ENCODE measurements around the gene FIG4.
A peak's percentile ranks its signal among the peaks of the same experiment; 100 is the strongest.
"Not testable (repeated sequence)": the region's sequence is repeated elsewhere in the genome, so short reads cannot be mapped to it uniquely, and the experiment has no call there.

FIG4 gene

DNA sequence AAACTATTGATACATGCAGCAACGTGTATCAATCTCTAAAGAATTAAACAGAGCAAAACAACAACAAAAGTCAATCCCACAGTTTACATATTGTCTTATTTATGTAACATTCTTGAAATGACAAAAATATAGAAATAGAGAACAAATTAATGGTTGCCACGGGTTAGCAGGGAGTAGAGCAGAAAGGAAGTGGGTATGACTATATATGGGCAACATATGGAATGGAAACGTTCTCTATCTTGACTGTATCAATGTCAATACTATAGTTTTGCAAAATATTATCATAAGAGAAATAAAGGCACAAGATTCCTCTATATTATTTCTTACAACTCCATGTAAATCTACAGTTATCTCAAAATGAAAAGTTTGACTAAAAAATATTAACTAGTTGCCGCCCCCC, 12.9 kb upstream of the FIG4 start:
- Histone ChIP-seq H3K27me3 (ENCODE audit: insufficient read depth, low read length, poor library complexity) (no peaks in the 10 kb centered on the region), H2AK5ac (ENCODE audit: low read length) (no peak overlapping the region), H2BK120ac (ENCODE audit: low read depth, low read length) (no peak overlapping the region), H3K23ac (ENCODE audit: low read length) (no peak overlapping the region), H3K9ac (ENCODE audit: low read length) (no peak overlapping the region), H3K4me1 (ENCODE audit: control insufficient read depth, low read depth, low read length) (no peaks in the 10 kb centered on the region), H4K5ac (ENCODE audit: low read length) (no peak overlapping the region), H3K79me1 (ENCODE audit: low read length) (no peaks in the 10 kb centered on the region), H4K8ac (ENCODE audit: low read depth, low read length) (no peak overlapping the region), H3K4ac (ENCODE audit: low read depth, low read length) (no peak overlapping the region), H3K56ac (ENCODE audit: low read length) (no peak overlapping the region), H2BK15ac (replicated peaks; ENCODE audit: low read depth) (no peak overlapping the region), H3K27ac (ENCODE audit: low read depth, low read length) (no peak overlapping the region), H3K79me2 (ENCODE audit: control insufficient read depth, insufficient read depth, low read length) (no peaks in the 10 kb centered on the region), H3K18ac (ENCODE audit: low read length) (peak overlapping the region; percentile 9), H3K36me3 (ENCODE audit: control insufficient read depth, insufficient read depth, low read length) (no peaks in the 10 kb centered on the region), H3K4me3 (ENCODE audit: low read length) (no peak overlapping the region), H2BK5ac (ENCODE audit: low read length) (no peak overlapping the region), H3K4me2 (ENCODE audit: low read length) (no peak overlapping the region)
- no peak for DNase-seq
- WGBS (ENCODE audit: extremely low coverage, insufficient coverage, low lambda C conversion rate), result no CpG with 5 or more reads among the region's 4 CpGs

DNA sequence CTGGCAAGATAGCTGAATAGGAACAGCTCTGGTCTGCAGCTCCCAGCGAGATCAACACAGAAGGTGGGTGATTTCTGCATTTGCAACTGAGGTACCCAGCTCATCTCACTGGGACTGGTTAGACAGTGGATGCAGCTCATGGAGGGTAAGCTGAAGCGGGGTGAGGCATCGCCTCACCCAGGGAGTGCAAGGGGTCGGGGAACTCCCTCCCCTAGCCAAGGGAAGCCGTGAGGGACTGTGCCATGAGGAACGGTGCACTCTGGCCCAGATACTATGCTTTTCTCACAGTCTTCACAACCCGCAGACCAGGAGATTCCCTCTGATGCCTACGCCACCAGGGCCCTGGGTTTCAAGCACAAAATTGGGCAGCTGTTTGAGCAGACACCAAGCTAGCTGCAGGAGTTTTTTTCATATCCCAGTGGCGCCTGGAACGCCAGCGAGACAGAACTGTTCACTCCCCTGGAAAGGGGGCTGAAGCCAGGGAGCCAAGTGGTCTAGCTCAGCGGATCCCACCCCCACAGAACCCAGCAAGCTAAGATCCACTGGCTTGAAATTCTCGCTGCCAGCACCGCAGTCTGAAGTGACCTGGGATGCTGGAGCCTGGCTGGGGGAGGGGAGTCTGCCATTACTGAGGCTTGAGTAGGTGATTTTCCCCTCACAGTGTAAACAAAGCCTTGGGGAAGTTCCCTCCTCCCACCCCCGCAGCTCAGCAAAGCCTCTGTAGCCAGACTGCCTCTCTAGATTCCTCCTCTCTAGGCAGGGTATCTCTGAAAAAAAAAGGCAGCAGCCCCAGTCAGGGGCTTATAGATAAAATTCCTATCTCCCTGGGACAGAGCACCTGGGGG, 12.2 kb upstream of the FIG4 start:
- H2BK5ac ChIP-seq (ENCODE audit: low read length); H3K23ac ChIP-seq (ENCODE audit: low read length); H4K8ac ChIP-seq (ENCODE audit: low read depth, low read length); H3K27me3 ChIP-seq (ENCODE audit: insufficient read depth, low read length, poor library complexity); H3K9ac ChIP-seq (ENCODE audit: low read length); H4K5ac ChIP-seq (ENCODE audit: low read length); H3K4me2 ChIP-seq (ENCODE audit: low read length); H2AK5ac ChIP-seq (ENCODE audit: low read length); H3K4me1 ChIP-seq (ENCODE audit: control insufficient read depth, low read depth, low read length); H3K4ac ChIP-seq (ENCODE audit: low read depth, low read length); H2BK15ac ChIP-seq (replicated peaks; ENCODE audit: low read depth); H3K36me3 ChIP-seq (ENCODE audit: control insufficient read depth, insufficient read depth, low read length); H3K79me1 ChIP-seq (ENCODE audit: low read length); H3K4me3 ChIP-seq (ENCODE audit: low read length); H2BK120ac ChIP-seq (ENCODE audit: low read depth, low read length); H3K79me2 ChIP-seq (ENCODE audit: control insufficient read depth, insufficient read depth, low read length): not testable (repeated sequence)
- H3K56ac ChIP-seq (ENCODE audit: low read length), result peak overlapping the region; percentile 74
- peak overlapping the region; percentile 1 for H3K27ac ChIP-seq (ENCODE audit: low read depth, low read length)
- H3K18ac ChIP-seq (ENCODE audit: low read length), result peak overlapping the region; percentile 9
- no CpG with 5 or more reads among the region's 15 CpGs for WGBS (ENCODE audit: extremely low coverage, insufficient coverage, low lambda C conversion rate)
- DNase-seq, result peak; percentile 82

DNA sequence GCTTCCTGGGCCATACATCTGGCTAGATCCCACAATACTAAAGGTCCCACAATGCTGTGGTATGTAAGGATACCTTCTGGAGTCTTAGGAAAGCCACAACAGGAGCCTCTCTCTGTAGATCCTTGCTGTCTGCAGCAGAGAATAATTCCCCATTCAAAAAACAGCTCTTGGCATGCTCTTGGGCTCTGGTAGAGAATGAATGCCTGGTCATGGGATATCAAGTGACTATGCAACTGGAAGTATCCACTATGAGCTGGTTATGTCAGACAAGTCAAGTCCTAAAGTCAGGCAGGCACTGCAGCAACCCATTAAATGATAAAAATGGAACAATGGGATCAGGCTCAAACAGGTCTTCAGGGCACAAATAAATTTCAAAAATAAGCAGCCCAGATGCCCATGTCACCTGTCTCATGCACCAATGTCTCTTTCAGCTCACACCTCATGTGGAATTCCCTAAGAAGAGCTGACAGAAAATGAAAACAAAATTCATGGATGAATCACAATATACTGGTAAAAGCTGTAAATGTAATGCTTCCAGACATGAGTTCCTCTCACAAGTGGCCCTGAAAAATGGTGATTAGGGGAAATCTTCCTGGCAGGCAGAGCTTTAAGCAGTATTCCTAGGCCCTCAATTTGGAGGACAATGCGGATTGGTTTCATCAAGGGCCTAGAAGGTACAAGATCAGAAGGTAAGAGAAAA, 4.4 kb upstream of the FIG4 start:
- no peak overlapping the region for H3K27ac ChIP-seq (ENCODE audit: low read depth, low read length)
- no peak overlapping the region for H3K56ac ChIP-seq (ENCODE audit: low read length)
- H3K9ac ChIP-seq (ENCODE audit: low read length), result no peak overlapping the region
- no peak overlapping the region for H3K4me2 ChIP-seq (ENCODE audit: low read length)
- H4K5ac ChIP-seq (ENCODE audit: low read length), result no peak overlapping the region
- no peak for DNase-seq
- no peak overlapping the region for H2BK120ac ChIP-seq (ENCODE audit: low read depth, low read length)
- H3K36me3 ChIP-seq (ENCODE audit: control insufficient read depth, insufficient read depth, low read length), result no peaks in the 10 kb centered on the region
- no peaks in the 10 kb centered on the region for H3K79me1 ChIP-seq (ENCODE audit: low read length)
- no peaks in the 10 kb centered on the region for H3K4me1 ChIP-seq (ENCODE audit: control insufficient read depth, low read depth, low read length)
- H3K23ac ChIP-seq (ENCODE audit: low read length), result no peak overlapping the region
- no peak overlapping the region for H2BK15ac ChIP-seq (replicated peaks; ENCODE audit: low read depth)
- H2AK5ac ChIP-seq (ENCODE audit: low read length), result no peak overlapping the region
- WGBS (ENCODE audit: extremely low coverage, insufficient coverage, low lambda C conversion rate), result no CpG with 5 or more reads among the region's 1 CpG
- H3K4ac ChIP-seq (ENCODE audit: low read depth, low read length), result no peak overlapping the region
- H4K8ac ChIP-seq (ENCODE audit: low read depth, low read length), result no peak overlapping the region
- no peak overlapping the region for H3K18ac ChIP-seq (ENCODE audit: low read length)
- no peaks in the 10 kb centered on the region for H3K27me3 ChIP-seq (ENCODE audit: insufficient read depth, low read length, poor library complexity)
- H3K4me3 ChIP-seq (ENCODE audit: low read length), result no peak overlapping the region
- no peak overlapping the region for H2BK5ac ChIP-seq (ENCODE audit: low read length)
- H3K79me2 ChIP-seq (ENCODE audit: control insufficient read depth, insufficient read depth, low read length), result no peaks in the 10 kb centered on the region

DNA sequence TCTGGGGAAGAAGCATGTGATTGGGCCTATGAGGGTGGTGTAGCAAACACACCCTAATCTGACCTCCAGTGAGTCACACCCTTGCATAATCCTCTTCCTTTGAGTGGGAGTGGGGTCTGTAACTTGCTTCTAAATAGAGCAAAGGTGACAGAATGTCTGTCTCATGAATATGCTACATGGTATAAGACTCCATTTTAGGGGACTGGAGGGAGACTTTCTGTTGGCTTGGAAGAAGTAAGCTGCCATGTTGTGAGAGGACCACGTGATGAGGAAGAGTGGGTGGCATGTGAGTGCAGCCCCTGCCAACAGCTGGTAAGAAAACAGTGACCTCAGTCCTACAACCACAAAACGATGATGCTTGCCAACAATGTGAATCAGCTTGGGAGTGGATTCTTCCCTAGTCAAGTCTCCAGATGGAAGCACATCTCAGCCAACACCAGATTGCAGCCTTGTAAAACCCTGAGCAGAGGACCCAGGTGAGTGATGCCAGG, 3.8 kb upstream of the FIG4 start:
- H3K23ac ChIP-seq (ENCODE audit: low read length), result no peak overlapping the region
- no peaks in the 10 kb centered on the region for H3K4me1 ChIP-seq (ENCODE audit: control insufficient read depth, low read depth, low read length)
- no peaks in the 10 kb centered on the region for H3K79me2 ChIP-seq (ENCODE audit: control insufficient read depth, insufficient read depth, low read length)
- WGBS (ENCODE audit: extremely low coverage, insufficient coverage, low lambda C conversion rate), result no CpG with 5 or more reads among the region's 2 CpGs
- H3K4me2 ChIP-seq (ENCODE audit: low read length), result no peak overlapping the region
- H3K56ac ChIP-seq (ENCODE audit: low read length), result no peak overlapping the region
- no peak overlapping the region for H2BK15ac ChIP-seq (replicated peaks; ENCODE audit: low read depth)
- H2AK5ac ChIP-seq (ENCODE audit: low read length), result no peak overlapping the region
- H3K79me1 ChIP-seq (ENCODE audit: low read length), result no peaks in the 10 kb centered on the region
- H3K27ac ChIP-seq (ENCODE audit: low read depth, low read length), result no peak overlapping the region
- DNase-seq, result no peak
- H3K18ac ChIP-seq (ENCODE audit: low read length), result no peak overlapping the region
- no peaks in the 10 kb centered on the region for H3K27me3 ChIP-seq (ENCODE audit: insufficient read depth, low read length, poor library complexity)
- no peak overlapping the region for H3K9ac ChIP-seq (ENCODE audit: low read length)
- no peak overlapping the region for H3K4ac ChIP-seq (ENCODE audit: low read depth, low read length)
- no peak overlapping the region for H4K5ac ChIP-seq (ENCODE audit: low read length)
- H4K8ac ChIP-seq (ENCODE audit: low read depth, low read length), result no peak overlapping the region
- no peak overlapping the region for H2BK120ac ChIP-seq (ENCODE audit: low read depth, low read length)
- H2BK5ac ChIP-seq (ENCODE audit: low read length), result no peak overlapping the region
- H3K4me3 ChIP-seq (ENCODE audit: low read length), result no peak overlapping the region
- no peaks in the 10 kb centered on the region for H3K36me3 ChIP-seq (ENCODE audit: control insufficient read depth, insufficient read depth, low read length)

DNA sequence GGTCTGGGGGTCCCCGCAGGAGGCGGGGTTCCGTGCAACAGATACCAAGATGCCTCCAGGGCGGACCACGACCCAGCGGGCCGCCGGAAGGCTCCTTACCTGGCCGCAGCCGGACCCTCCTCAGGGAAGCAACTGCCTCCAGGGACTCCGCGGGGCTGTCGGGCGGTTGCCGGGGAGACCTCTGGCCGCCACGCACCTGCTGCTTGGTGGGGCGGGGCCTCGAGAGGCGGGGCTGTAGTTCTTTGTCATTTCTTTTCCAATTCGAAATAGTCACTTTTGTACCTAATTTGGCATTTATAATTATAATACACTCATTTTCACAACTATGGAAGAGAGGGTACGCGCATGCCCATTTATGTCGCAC, 741 bp upstream of the FIG4 start:
- H4K8ac ChIP-seq (ENCODE audit: low read depth, low read length), result no peak overlapping the region
- no peak overlapping the region for H2BK5ac ChIP-seq (ENCODE audit: low read length)
- H2BK120ac ChIP-seq (ENCODE audit: low read depth, low read length), result no peak overlapping the region
- H3K36me3 ChIP-seq (ENCODE audit: control insufficient read depth, insufficient read depth, low read length), result no peaks in the 10 kb centered on the region
- H3K4me3 ChIP-seq (ENCODE audit: low read length), result peak overlapping the region; percentile 77
- H3K27ac ChIP-seq (ENCODE audit: low read depth, low read length), result no peak overlapping the region
- no peak overlapping the region for H3K18ac ChIP-seq (ENCODE audit: low read length)
- peak overlapping the region; percentile 87 for H3K4me2 ChIP-seq (ENCODE audit: low read length)
- H3K23ac ChIP-seq (ENCODE audit: low read length), result no peak overlapping the region
- H3K4ac ChIP-seq (ENCODE audit: low read depth, low read length), result no peak overlapping the region
- H3K9ac ChIP-seq (ENCODE audit: low read length), result no peak overlapping the region
- H3K56ac ChIP-seq (ENCODE audit: low read length), result no peak overlapping the region
- no peak overlapping the region for H2AK5ac ChIP-seq (ENCODE audit: low read length)
- H3K79me2 ChIP-seq (ENCODE audit: control insufficient read depth, insufficient read depth, low read length), result no peaks in the 10 kb centered on the region
- no CpG with 5 or more reads among the region's 24 CpGs for WGBS (ENCODE audit: extremely low coverage, insufficient coverage, low lambda C conversion rate)
- no peaks in the 10 kb centered on the region for H3K4me1 ChIP-seq (ENCODE audit: control insufficient read depth, low read depth, low read length)
- no peak overlapping the region for H2BK15ac ChIP-seq (replicated peaks; ENCODE audit: low read depth)
- H3K27me3 ChIP-seq (ENCODE audit: insufficient read depth, low read length, poor library complexity), result no peaks in the 10 kb centered on the region
- DNase-seq, result peak; percentile 69
- no peak overlapping the region for H4K5ac ChIP-seq (ENCODE audit: low read length)
- no peaks in the 10 kb centered on the region for H3K79me1 ChIP-seq (ENCODE audit: low read length)
